NK-92 (cell line): Measurements from ENCODE around the gene GID8.
"Not testable (repeated sequence)": the region's sequence is repeated elsewhere in the genome, so short reads cannot be mapped to it uniquely, and the experiment has no call there.

Source experiments
- DNase-seq: peaks from one replicate; lab custom pipeline; 2025; ENCODE audit not compliant: unreplicated experiment; lab: John Stamatoyannopoulos, UW

Gene GID8

DNA sequence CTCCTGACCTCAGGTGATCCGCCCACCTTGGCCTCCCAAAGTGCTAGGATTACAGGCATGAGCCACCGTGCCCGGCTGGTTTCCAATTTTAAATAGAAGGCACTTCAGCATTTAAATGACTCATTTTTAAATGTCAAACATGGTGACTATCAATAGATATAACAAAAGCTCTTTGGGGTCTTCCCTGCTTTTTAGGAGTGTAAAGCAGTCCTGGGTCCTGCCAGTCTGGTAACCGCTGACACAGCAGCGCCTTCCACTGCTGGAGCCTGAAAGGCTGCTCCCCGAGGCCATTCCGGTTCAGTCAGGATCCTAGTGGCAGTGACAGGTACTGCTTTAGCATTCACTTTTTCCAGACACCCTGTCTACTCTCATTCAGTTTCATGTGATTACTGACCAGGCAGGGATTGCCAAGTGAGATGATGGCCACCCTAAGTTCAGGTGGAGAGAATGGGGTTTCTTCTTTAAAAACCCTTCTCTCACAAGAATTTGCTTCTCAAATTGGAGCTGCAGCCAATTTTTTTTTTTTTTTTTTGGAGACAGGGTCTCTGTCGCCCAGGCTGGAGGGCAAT lies 16.7 kb upstream of the GID8 start:
- DNase-seq, result no peak

DNA sequence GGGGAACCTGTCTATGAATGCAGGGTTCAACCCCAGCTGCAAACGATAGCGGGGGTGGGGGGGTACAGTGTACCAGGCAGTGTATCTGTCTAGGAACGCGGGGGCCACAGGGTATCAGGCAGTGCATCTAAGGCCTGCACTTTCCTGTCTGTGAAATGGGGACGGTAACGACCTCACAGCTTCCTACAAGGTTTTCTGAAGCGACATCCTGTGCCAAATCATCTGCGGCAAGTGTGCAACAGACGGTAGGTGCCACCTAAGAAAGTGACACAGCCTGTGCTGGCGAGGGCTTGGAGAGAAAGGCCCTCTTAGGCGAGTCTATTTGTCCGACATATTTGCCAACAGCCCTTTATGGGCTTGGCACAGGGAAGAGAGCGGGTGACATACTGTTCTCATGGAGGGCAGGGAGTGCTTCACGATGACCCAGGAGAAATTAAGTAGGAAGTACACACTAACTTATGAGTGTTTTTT lies 15.5 kb upstream of the GID8 start:
- DNase-seq, result no peak

DNA sequence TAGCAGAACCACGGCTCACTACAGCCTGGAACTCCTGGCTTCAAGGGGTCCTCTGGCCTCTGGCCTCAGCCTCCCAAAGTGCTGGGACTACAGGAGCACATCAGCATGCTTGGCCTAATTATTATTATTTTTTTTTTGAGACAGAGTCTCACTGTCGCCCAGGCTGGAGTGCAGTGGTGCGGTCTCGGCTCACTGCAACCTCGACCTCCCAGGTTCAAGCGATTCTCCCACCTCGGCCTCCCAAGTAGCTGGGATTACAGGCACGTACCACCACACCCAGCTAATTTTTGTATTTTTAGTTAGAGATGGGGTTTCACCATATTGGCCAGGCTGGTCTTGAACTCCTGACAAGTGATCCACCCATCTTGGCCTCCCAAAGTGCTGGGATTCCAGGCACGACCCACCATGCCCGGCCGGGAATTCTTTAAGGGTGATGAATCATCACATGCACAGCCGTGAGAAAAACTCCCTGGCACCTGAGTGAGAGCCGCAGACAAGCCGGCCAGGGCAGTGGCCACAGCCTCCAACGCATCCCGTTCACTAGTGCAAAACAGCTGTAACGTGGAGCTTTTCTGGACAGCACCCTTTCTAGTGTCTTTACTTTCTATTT lies 14.8 kb upstream of the GID8 start:
- not testable (repeated sequence) for DNase-seq

DNA sequence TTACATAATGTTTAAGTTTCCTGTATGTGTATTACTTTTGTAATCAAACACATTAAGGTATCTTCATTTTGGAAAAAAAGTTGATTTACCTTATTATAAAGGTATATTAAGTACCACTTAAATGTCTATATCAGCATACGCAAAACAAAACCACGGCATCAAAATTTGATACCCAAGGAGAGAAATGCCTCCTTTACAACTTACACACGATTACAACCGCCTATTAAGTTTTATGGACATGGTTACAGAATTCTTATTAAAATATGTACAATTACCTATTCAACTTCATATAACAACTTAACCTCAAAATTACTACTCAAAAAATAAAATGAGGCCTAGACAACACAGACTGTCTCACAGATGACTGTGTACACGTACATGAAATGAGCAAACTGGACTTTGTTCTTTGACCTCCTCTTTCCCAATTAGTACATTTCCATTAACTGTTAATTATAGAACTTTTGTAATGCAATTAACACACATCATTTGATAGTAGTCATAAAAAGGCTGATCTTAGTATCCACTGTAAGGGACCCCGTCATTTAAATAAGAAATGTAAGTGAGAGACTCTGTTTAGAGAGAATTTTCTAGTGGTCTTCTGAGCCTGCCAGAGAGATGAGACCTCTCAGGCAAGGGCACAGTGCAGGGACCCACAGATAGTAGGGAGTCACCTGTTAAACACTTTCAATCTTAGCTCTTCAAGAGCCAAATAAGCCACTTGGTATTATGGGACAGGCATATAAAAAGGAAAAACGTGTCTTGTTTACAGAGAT lies 14.1 kb upstream of the GID8 start:
- no peak for DNase-seq

DNA sequence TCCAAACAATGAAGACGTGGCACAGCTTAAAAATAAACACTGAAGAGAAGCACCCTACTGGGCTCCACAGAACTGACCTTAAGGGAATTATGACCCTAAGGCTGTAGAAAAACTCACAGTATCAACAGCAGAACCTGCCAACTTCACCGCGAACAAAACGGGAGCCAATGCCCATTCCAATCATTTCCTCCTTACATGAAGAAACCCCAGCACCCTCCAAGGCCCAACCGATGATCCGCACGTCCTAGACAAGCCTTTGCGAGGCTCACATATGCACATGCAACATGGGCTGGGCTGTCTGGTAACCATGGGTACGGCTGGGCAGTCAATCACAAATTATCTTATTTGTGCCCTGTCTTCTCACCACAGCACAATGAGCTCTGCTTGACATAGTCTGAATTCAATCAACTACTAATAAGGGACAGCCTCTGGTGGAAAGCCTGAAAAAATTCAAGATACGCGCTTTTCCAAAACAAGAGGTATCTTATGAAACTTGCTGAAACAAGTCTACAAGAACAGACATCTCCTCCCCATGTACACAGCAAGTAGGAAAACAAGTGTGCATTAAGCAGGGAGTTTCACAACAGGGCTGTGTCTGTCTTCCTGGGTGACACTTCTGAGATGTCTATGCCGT lies 13.4 kb upstream of the GID8 start:
- DNase-seq, result no peak

DNA sequence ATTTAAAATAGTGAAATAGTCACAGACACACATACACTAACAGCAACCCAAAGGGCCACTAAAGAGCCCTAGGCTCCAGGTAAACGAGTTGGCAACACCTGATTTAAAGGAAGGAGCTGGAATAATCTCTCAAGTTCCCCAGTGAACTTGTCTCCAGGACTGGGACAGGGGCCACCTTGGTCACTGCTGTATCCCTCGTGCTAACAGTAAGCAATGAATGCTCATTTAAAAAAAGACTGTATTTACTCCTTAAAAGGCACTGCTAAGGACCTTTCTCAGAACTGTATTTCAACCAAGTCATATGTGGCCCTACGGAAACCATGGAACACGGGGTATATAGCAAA lies 12.9 kb upstream of the GID8 start:
- DNase-seq, result no peak

DNA sequence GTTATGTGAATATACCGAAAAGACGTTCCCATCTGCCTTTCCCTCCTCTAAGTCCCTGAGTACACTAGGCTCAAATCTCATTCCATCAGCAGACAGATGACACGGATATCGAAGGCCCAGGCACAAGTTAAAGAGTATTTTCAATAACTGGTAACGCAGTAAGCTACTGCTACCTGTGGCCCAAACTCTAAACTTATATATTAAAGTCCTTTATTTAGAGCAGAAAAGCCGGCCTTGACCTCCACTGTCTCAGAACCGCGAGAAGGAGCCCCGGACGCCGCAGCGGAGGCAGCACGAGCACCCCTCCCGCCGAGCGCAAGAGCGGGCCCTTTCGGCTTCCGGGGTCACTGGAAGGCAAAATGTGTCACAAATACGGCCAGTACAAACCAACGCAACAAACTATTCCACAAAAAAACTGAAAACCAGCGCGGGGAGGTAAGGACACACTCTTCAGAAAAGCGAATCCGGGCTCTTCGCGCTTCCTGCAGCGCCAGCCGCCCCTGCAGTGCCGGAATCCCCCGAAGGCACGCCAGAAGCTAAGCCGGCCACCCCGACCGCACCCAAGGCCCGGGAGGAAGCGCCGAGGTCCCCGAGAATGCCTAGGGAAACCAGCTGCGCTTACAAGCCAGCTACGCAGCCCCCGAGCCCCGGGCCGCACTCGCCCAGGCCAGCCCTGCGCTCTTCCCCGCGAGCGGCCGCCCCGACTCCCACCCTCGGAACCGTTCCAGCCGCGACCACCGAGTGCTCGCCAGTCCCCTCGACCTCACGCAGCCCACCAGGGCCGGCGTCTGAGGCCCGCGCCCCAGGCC lies 12.3 kb upstream of the GID8 start:
- DNase-seq, result no peak

DNA sequence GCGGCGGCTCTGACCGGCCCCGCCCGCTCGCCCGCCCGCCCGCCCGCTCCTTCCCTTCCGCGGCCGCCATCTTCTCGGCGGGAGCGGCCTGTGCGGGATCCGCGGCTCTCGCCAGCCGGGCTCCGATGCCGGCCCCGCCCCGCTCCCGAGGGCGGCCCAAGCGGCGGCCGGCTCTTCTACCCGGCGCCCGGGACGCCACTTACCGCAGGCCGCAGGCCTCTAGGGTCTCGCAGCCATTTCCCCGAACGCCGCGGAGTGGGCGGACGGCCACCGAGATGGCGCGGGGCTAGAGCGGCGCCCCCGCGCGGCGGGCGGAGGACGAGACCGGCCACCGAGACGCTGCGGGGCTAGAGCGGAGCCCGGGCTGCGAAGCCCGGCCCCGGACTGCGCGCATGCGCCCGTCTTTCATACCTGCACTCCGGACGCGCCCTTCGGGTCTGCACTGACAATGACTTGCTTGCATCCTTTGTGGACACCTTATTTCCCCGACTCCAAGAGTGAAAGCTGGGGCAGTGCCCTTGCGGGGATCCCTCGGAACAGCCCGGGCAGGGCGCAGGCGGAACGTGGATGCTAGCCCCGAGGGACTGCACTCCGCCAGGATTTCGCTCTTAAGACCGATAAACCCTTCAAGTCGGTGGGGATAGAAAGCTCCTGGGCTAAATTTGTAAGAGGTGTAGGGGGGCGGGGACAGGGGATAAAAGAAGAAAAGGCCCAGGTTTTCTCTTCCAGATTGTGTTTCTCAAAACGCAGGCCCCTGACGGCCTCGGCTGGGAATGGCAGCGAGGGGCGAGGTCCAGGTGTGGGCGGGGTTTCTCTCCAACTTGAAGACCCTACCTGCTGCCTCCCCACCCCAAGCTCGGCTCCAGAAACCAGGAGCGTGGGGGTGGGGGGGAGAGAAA lies 11.5 kb upstream of the GID8 start, which contains the start of gene DIDO1:
DIDO1 (minus strand) TSS at position 277 of the 899 bp plus-strand sequence.
- DNase-seq, result no peak

DNA sequence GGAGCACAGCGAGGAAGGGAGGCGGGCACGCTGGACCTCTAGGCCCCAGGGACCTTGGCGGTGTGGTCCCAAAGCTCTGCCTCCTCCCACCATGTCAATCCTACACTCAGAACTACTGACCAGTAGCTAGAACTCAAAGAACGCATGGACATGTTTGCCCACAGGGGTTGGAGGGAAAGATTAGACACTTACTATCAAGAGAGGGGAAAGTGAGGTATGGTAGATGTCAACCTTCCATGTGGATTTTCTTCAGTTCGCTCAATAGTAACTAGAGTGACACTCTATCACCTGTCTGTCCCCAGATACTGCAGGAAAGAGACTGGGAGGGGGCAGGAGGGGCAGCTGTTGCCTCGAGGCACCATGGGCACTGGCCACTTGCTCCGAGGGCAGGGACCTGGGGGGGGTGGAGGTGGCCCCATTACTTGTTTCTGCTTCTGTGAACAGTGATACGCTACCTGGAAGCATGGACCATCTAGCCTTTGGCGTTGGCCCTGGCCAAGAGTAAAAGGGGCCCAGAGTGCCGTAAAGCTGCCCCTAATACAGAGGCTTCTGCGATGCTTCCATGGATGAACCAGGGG lies 10.7 kb upstream of the GID8 start:
- DNase-seq, result no peak

DNA sequence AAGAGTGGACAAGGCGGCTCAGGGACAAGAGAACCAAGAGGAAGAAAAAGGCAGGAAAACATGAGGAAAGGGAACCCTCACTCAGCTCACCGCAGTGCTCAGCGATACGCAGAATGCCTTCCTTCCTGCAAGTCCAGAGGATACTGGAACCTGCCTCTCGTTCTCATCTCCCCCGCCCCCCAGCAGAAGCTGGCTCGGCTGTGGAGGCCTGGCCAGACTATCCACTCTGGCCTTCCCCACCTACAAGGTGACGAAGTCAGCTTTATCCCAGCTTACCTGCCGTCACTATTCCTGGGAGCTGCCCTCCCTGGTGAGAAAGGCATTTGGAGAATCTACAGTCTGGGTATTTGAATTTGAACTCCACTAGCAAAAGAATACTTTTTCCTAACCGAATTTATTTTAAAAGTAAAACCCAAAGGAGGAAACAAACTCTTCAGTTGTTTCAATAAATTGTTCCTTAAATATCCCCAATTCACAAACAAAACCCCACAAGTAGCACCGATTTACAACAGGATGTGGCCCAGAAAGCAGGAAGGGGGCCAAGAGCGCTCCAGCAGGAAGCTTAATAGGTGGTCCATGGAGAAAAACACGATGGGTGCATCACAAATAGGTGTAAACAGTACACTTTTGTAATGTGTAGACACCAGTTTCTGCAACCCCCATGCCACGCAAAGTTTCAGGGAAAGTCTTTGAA lies 9.6 kb upstream of the GID8 start:
- DNase-seq, result no peak

DNA sequence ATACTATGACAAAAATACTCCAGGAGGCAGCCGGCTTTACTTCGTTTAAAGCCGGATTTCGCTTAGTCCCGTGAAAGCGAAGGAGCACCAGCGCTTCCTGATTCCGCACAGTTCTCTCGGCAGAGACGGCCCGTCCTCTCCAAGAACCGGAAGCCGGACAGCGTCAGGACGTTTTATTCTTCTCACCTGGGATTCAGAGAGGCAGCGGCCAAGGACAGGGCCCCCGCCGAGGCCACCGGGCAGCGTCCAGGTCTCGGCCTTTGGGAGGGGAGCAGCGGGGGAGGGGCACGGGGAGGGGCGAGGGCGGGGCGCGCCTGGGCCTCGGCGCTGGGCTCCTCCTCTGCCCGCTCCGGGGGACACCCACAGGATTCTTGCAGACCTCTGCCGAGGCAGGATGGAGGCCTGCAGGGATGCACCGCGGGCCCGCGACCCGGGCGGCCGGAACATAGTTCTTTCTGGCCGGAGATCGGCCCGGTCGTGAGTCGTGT lies 8.9 kb upstream of the GID8 start:
- DNase-seq, result no peak

DNA sequence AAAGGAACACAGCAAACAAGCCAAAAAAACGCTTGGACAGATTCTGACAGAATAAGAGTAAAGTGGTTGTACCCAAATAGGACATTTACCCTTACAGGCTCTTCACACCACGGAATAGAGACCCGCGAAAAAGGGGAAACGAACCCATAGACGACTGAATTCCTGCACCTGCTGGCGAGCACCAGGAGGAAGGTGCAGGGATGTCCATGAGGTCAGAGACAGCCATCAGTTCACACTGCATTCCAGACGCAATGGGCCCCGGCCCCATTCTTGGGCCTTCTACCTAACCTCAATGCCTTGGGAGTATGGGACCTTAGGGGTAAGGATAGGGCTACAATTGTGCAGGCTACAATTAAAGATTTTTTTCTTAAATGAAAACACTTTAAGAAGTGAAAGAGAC lies 6.5 kb upstream of the GID8 start:
- DNase-seq, result no peak

DNA sequence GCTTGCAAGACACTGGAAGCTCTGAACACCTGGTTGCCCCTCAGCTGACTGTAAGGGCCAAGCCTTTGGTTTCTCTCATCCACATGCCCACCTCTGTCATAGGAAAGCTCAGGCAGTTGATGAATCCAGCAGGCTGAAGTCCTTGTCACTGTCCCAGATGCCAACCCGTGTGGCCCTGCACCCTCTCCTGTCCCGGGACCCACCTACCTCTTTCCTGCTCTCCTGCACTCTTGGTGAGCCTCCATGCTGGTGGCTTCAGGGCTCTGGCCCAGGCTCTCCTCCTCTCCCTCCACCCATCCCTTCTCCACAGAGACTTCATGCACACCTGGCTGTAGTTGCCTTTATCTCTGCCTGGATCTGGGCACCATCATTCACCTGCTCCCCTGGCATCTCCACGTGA lies 4.0 kb upstream of the GID8 start:
- no peak for DNase-seq

DNA sequence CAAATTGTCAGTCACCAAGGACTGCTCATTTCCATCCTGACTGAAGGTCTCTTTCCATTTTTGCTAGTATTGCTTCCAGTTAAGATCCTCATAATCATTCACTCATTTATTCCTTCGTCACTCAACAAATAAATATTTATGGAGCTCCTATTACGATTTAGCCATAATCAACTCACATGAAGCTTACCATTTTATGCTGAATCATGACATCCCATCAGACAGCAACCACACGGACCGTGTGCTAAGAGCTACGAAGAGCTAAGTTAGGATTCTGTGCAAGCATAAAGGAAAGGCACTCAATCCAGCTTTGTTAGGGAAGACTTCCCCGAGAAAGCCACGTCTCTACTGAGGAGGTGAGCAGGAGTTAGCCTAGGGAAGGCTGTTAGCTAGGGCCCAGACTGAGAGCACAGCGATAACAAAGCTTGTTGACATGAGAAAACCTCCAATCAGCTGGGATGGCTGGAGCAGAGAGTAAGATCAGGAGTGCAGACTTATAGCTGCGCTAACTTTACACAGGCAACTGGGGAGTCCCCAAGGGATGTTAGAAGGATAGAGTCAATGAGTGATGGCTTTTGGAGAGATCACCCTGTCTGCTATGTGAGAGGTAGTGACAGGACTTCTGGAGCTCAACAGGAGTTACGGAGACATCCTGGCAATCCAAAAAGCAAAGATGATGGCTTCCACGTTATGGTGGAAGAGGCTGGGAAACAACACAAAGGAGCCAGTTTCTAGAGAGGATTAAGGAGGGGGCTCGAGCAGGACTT lies 2.6 kb upstream of the GID8 start:
- no peak for DNase-seq

DNA sequence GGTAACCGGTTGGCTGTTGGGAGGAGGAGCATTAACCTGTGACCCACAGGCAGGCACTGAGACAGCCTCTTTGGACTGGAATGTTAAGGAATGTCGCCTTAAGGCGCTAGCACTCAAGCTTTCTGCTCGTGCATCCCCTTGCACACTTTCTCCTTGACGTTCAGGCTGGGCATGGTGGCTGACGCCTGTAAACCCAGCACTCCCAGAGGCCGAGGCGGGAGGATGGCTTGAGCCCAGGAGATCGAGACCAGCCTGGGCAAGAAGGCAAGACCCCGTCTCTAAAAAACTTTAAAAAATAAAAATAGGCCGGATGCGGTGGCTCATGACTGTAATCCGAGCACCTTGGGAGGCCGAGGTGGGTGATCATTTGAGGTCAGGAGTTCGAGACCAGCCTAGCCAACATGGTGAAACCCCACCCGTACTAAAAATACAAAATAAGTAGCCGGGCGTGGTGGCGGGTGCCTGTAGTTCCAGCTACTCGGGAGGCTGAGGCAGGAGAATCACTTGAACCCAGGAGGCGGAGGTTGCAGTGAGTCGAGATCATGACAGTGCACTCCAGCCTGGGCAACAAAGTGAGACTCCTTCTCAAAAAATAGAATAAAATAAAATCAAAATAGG lies 1.9 kb upstream of the GID8 start:
- no peak for DNase-seq

DNA sequence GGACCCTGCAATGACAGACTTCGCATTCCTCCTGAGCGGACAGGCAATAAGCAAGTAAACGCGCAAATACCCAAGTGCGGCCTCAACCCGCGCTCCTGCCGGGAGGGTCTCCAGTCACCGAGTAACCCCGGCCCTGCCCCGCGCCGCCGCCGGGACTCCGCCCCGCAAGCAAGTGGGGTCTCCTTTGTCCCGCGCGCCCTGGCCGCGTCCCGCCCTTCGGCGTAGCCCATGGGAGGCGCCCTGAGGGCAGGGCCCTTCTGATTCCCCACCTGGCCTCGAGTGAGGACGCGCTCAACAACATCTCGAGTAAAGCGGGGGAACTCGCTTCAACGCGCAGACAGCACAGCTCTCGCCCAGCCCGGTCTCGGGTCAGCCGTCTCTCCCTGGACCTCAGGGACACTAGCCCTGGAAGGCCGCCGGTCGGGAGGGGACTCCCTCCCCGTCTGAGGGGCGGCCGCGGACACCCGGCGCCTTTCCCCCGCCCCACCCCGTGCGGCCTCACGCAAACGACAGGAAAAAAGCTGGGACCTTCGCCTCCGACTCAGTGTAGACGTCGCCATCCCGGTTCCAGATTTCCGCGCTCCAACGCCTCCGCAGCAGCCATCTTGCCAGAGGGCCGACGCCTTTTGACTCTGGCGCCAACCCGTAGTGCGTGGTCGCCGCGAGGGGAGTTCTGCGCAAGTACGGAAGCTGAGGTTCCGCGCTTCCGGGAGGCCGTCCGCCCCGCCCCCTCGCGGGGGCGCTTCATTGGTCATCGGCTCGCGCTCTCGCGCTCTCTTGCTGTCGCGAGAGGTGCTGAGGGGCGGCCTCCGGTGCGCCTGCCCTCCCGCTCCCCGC lies 461 bp upstream of the GID8 start:
- peak; percentile 47 for DNase-seq

DNA sequence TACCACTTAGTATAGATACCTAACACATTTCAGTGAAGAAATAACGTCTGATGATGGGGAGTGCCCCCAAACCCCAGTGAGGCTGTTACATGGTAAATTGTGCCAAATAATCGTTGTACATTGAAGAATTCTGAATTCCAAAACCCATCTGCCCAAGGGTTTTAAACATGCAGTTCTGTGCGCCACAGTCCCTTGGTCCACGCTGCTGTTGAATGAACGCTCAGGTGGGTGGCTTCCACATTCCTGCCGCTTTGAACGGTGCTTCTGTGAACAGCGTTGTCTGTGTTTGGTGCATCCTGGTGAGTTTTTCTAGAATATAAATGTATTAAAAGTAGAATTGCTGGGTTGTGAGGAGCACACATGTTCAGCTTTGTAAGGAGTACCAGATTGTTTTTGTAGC lies 2.9 kb downstream of the GID8 start:
- no peak for DNase-seq
